Effector CD4-positive, alpha-beta T cell (primary cell): ENCODE results near the gene TPM1.
"Not testable (repeated sequence)": the region's sequence is repeated elsewhere in the genome, so short reads cannot be mapped to it uniquely, and the experiment has no call there.

Experiments
- DNase-seq: peaks from one replicate; pipeline ENCODE4 v3.0.0-alpha.2; 2020

The TPM1 gene

DNA sequence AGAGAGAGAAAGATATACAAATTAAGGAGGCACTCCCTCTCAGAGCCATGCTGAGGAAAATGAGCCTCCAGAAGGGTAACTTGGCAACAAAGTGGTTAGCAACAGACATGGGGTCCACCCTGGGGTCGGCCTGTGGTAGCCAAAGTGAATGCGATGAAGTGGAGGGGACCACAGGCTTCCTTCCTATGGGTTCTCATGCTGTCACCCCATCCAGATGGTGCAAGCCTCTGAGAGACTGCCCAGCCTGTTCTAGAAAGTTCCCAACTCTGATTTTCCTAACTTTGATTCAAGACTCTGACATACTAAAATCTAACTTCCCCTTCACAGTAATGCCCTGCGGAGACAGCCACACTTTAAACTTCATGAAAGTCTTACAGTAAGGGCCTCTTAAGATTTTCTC, 60.9 kb downstream of the TPM1 start:
- DNase-seq: no peak

DNA sequence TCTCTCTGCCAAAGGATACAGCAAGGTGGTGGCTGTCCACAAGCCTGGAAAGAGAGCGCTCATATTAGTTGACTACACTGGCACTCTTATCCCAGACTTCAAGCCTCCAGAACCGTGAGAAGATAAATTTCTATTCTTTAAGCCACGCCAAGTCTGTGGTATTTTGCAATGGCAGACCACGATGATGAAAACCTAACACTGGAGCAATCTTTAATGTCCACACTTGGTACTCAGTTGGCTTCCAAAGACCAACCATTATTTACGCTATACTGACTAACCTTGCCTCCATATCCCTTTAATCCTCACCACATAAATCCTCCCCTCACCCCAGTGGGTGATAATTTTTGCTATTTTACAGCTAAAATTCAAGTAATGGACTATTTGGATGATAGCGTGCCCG, 62.2 kb downstream of the TPM1 start:
- no peak for DNase-seq

DNA sequence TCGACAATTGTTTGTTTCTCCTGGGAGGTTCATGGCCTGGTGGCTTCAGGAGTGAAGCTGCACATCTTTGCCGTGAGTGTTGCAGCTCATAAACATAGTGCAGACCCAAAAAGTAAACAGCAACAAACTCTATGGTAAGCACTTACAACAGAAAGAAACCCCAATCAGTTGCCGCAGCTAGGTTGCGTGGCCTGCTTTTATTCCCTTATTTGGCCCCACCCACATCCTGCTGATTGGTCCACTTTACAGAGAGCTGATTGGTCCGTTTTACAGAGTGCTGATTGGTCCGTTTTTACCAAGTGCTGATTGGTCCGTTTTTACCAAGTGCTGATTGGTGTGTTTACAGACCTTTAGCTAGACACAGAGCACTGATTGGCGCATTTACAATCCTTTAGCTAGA, 62.8 kb downstream of the TPM1 start:
- not testable (repeated sequence) for DNase-seq

DNA sequence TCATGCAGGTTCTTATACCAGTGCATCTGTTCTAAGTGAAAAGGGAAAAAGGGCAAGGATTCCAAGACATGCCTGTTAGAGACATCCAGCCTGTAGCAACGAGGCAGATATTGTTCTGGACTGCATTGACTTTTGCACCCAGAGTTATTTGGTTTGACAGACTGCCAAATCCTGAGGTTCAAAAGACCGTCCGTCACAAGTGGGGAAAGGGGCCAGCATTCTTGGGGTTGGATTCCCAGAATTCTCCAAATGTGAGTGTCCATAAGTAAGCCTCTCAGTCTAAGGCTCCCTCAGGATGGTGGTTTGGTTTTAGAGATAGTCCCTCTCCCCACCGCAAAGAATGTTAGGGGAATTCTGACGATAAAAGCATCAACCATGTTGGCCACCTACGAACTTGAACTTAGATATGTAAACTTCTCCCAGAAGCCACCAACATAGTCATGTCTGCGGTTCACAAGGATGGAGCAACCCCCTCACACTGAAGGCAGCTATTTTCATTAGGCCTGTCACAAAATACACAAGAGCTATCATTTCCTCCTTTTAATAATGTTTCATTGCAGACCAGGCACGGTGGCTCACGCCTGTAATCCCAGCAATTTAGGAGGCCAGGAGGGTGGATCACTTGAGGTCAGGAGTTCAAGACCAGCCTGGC, 65.5 kb downstream of the TPM1 start:
- DNase-seq: no peak

DNA sequence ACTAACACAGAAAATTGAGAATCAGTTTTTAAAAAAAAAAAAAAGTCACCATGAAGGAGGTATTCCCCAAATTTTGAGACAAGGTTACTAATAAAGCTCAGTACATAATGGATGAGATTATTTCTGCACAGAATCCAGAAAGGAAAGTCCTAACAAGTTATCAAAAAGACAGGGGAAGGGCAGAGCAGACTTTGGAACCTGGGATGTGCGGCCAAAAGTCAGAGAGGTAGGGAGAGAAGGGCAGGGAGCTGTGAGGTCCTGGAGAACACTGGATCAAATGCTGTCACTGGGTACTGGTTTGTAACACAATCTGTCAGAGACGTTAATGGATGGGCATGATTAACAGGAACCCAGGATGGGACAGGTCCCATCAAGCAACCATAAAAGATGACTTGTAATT, 67.0 kb downstream of the TPM1 start:
- DNase-seq: no peak

DNA sequence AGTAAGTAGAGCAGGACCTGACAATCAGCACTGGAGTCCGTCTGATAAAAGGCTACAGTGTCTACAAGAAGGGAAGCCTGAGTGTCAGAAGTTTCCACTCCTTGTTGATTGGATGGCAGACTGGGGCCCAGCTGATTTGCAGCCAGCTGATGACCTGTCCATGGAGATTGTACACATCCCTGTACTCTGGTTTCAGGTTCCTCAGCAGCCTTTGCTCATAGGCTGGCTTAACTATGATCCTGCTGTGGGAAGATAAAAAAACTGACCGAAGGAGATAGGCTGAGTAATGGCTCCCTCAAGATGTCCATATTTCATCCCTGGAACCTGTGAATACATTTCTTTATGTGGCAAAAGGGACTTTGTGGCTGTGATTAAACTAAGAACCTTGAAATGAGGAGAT, 67.4 kb downstream of the TPM1 start:
- no peak for DNase-seq

DNA sequence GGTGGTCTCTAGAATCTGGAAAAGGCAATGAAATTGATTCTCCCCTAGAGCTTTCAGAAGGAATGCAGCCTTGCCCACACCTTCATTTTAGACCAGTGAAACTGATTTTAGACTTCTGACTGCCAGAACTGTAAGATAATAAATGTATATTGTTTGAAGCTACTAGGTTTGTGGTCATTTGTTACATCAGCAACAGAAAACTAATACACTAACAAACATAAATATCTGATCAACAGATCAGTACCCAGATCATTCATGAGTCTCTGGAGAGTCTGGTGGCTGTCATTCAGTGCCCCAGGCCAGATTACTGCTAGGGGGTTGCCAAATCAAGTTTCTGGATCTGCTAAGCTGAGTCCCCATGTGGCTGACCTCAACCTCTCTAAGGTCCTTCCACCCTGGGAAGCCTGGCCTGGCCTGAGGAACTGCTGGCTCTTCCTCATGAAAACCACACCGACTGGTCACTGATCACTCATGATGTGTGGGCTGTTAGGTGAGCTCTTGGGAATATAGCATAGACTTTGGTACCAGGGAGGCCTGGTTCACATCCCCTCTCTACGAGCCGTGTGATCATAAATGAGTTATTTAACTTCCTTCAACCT, 68.0 kb downstream of the TPM1 start:
- DNase-seq: no peak

DNA sequence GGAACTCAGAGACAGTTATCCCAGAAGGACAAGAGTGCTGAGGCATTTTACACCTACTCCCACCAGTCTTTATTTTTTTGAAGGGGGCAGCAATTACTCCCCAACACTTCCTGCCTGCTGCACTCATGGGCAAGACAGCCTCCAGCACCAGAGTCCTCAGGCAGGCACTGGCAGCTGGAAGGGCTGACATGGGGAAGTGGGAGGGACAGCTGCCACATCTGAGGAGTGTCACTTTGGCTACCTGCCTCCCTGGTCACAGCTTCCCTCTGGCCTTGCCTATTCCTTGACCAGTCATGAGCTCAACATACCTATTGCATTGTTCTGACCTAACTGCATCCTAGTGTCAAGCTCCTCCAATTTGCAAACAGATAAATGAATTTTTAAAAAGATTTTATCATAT, 68.9 kb downstream of the TPM1 start:
- no peak for DNase-seq

DNA sequence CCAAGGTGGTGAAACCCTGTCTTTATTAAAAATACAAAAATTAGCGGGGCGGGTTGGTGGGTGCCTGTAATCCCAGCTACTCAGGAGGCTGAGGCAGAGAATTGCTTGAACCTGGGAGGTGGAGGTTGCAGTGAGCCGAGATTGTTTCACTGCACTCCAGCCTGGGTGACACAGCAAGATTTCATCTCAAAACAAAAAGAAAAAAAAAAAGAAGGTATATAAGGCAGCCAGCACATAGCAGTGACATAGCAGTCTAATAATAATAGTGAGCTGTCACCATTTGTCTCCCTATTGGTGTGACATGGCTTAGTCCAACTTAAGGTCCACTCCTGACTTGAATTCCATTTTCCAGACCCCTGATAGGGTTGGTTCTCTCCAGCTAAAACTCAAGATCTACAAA, 70.3 kb downstream of the TPM1 start:
- DNase-seq: no peak

DNA sequence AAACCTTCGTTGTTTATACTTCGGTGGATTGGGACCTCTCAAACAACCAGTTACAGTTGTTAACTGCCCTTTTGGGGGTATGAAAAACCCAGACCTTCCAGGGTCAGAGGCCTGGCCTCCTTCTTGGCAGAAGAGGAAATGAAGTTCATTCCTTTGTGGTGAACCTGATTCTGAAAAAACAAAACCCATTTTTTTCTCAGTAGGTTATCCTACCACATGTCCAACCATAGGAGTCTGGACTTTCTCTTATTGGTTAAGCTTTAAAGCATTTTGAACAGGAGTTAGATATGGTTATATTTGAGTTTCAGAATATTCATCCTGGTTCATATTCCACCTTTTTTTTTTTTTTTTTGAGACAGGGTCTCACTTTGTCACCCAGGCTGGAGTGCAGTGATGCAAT, 71.9 kb downstream of the TPM1 start:
- no peak for DNase-seq
